H9 (cell line): ENCODE measurements around the gene ZNF296. TPM values are rescaled to one million over a fixed set of nuclear protein-coding genes. Genes with fewer than 3 reads are reported as not detected.

ENCODE experiments used
- DNase-seq: peaks from one replicate; pipeline ENCODE4 v3.0.0-alpha.2; 2017
- H2AFZ ChIP-seq: one replicate; pipeline ENCODE4 v1.6.1; 2013; ENCODE audit warnings: mild to moderate bottlenecking, low read length, control low read depth, moderate library complexity
- H2AK5ac ChIP-seq: 2 replicates; pipeline ENCODE4 v1.6.1; 2013; ENCODE audit warnings: low read length, control low read depth, mixed read lengths; ENCODE audit not compliant: insufficient read length
- H2BK120ac ChIP-seq: one replicate; pipeline ENCODE4 v1.6.1; 2013; ENCODE audit warnings: low read depth, mild to moderate bottlenecking, low read length, control low read depth, inconsistent platforms; ENCODE audit not compliant: poor library complexity, severe bottlenecking
- H2BK12ac ChIP-seq: 2 replicates; pipeline ENCODE4 v1.6.1; 2013; ENCODE audit warnings: low read length, control low read depth, mixed read lengths, low read depth; ENCODE audit not compliant: insufficient read length
- H2BK15ac ChIP-seq: 2 replicates; pipeline ENCODE4 v1.6.1; 2013; ENCODE audit warnings: low read depth, low read length, control low read depth
- H2BK20ac ChIP-seq: one replicate; pipeline ENCODE4 v1.6.1; 2013; ENCODE audit warnings: low read depth, mild to moderate bottlenecking, low read length, control low read depth, inconsistent platforms; ENCODE audit not compliant: poor library complexity, severe bottlenecking
- H2BK5ac ChIP-seq: 2 replicates; pipeline ENCODE4 v1.6.1; 2013; ENCODE audit warnings: low read length, control low read depth, mixed read lengths; ENCODE audit not compliant: insufficient read length
- H3K14ac ChIP-seq: 2 replicates; pipeline ENCODE4 v1.6.1; 2013; ENCODE audit warnings: low read length, control low read depth; ENCODE audit not compliant: insufficient read depth
- H3K18ac ChIP-seq: 2 replicates; pipeline ENCODE4 v1.6.1; 2013; ENCODE audit warnings: low read depth, mild to moderate bottlenecking, mixed read lengths, low read length, control low read depth; ENCODE audit not compliant: insufficient read length
- H3K23ac ChIP-seq: 2 replicates; pipeline ENCODE4 v1.6.1; 2013; ENCODE audit warnings: low read length, control low read depth, mixed read lengths, low read depth; ENCODE audit not compliant: insufficient read length
- H3K23me2 ChIP-seq: 2 replicates; pipeline ENCODE4 v1.6.1; 2013; ENCODE audit warnings: low read depth, mild to moderate bottlenecking, mixed read lengths, low read length, control low read depth; ENCODE audit not compliant: insufficient read length, poor library complexity, severe bottlenecking
- H3K27ac ChIP-seq: 2 replicates; pipeline ENCODE4 v1.5.1; 2013; ENCODE audit warnings: low read length, control low read depth, mixed read lengths, low read depth; ENCODE audit not compliant: insufficient read length
- H3K27me3 ChIP-seq: 2 replicates; pipeline ENCODE4 v1.6.1; 2013; ENCODE audit warnings: low read length, control low read depth, inconsistent platforms; ENCODE audit not compliant: insufficient read depth
- H3K4ac ChIP-seq: 2 replicates; pipeline ENCODE4 v1.6.1; 2013; ENCODE audit warnings: low read depth, mild to moderate bottlenecking, control low read depth, inconsistent platforms, low read length, moderate library complexity
- H3K4me1 ChIP-seq: 2 replicates; pipeline ENCODE4 v1.6.1; 2013; ENCODE audit warnings: low read length, control low read depth, inconsistent platforms; ENCODE audit not compliant: insufficient read depth
- H3K4me2 ChIP-seq: 2 replicates; pipeline ENCODE4 v1.6.1; 2013; ENCODE audit warnings: low read length, control low read depth, mixed read lengths; ENCODE audit not compliant: insufficient read length, insufficient read depth
- H3K56ac ChIP-seq: 2 replicates; pipeline ENCODE4 v1.6.1; 2013; ENCODE audit warnings: low read depth, mild to moderate bottlenecking, mixed read lengths, low read length, control low read depth; ENCODE audit not compliant: insufficient read length
- H3K79me1 ChIP-seq: 2 replicates; pipeline ENCODE4 v1.6.1; 2013; ENCODE audit warnings: low read depth, mild to moderate bottlenecking, moderate library complexity, low read length, control low read depth, inconsistent platforms; ENCODE audit not compliant: insufficient read depth, poor library complexity, severe bottlenecking
- H3K79me2 ChIP-seq: 2 replicates; pipeline ENCODE4 v1.6.1; 2013; ENCODE audit warnings: low read length, control low read depth, inconsistent platforms; ENCODE audit not compliant: insufficient read depth
- H3K9ac ChIP-seq: 2 replicates; pipeline ENCODE4 v1.6.1; 2013; ENCODE audit warnings: low read length, control low read depth, mixed read lengths; ENCODE audit not compliant: insufficient read length; ENCODE audit errors: extremely low read depth
- H3K9me3 ChIP-seq: one replicate; pipeline ENCODE4 v1.6.1; 2013; ENCODE audit warnings: low read depth, low read length, inconsistent platforms; ENCODE audit not compliant: control insufficient read depth
- H3T11ph ChIP-seq: one replicate; pipeline ENCODE4 v1.6.1; 2013; ENCODE audit warnings: mild to moderate bottlenecking, low read length, control low read depth, inconsistent platforms
- H4K20me1 ChIP-seq: one replicate; pipeline ENCODE4 v1.6.1; 2013; ENCODE audit not compliant: control insufficient read depth, insufficient read length, insufficient read depth
- H4K5ac ChIP-seq: 2 replicates; pipeline ENCODE4 v1.6.1; 2013; ENCODE audit warnings: low read depth, mild to moderate bottlenecking, mixed read lengths, low read length, control low read depth; ENCODE audit not compliant: insufficient read length
- H4K8ac ChIP-seq: replicated peaks from 2 replicates; pipeline ENCODE4 v1.6.1; 2013; ENCODE audit warnings: low read length, control low read depth, mixed read lengths, low read depth; ENCODE audit not compliant: insufficient read length
- H4K91ac ChIP-seq: 2 replicates; pipeline ENCODE4 v1.6.1; 2013; ENCODE audit warnings: low read depth, mild to moderate bottlenecking, moderate library complexity, mixed read lengths, low read length, control low read depth; ENCODE audit not compliant: insufficient read length
- H3K27ac Mint-ChIP-seq, 3 experiments: 2 replicates in 2 of 3; 3 replicates in 1 of 3; pipeline ENCODE4 v1.8.0; 2020 to 2021; ENCODE audit warnings: mixed read lengths in 3 of 3, mild to moderate bottlenecking in 1 of 3, moderate library complexity in 1 of 3
- H3K27me3 Mint-ChIP-seq: 2 replicates; pipeline ENCODE4 v1.8.0; 2021; ENCODE audit warnings: low read depth, mild to moderate bottlenecking, moderate library complexity, mixed read lengths
- H3K36me3 Mint-ChIP-seq, 3 experiments: 2 replicates in 2 of 3; 3 replicates in 1 of 3; pipeline ENCODE4 v1.8.0; 2020 to 2021; ENCODE audit warnings: low read depth in 3 of 3, mixed read lengths in 3 of 3; ENCODE audit not compliant: insufficient read depth in 1 of 3
- H3K4me1 Mint-ChIP-seq, 2 experiments: 2 replicates each; pipeline ENCODE4 v1.8.0; 2020; ENCODE audit warnings: mixed read lengths in 2 of 2
- H3K4me3 Mint-ChIP-seq, 2 experiments: 2 replicates in 1 of 2; 3 replicates in 1 of 2; pipeline ENCODE4 v1.8.0; 2020 to 2021; ENCODE audit warnings: mild to moderate bottlenecking in 2 of 2, mixed read lengths in 2 of 2, moderate library complexity in 1 of 2
- H3K9me3 Mint-ChIP-seq, 2 experiments: 2 replicates in 1 of 2; 3 replicates in 1 of 2; pipeline ENCODE4 v1.8.0; 2020; ENCODE audit warnings: mild to moderate bottlenecking in 2 of 2, mixed read lengths in 2 of 2, moderate library complexity in 1 of 2
- CTCF ChIP-seq: fragments of 200-600 bp; sonication (generic); conservative IDR thresholded peaks from 3 replicates; pipeline ENCODE4 v1.8.0; 2021; ENCODE audit warnings: antibody characterized with exemption, mild to moderate bottlenecking
- WGBS: extraction: QIAGEN DNeasy Blood & Tissue Kit; methylation state at CpG from one replicate; pipeline ENCODE4 v1.1.7; 2013; ENCODE audit warnings: missing lambda C conversion rate, low lambda C conversion rate, mixed read lengths; ENCODE audit not compliant: insufficient read length; ENCODE audit errors: extremely low coverage; 5-methylcytosine and 5-hydroxymethylcytosine counted together
- total RNA-seq: library from RNA; stranded (reverse); gene quantifications from 2 replicates; pipeline ENCODE4 v1.2.1, GENCODE V29; 2021

Gene ZNF296
- total RNA-seq, 1 experiment from 2014 or later: 14.8 TPM

GRCh38 chr19:45103156-45103507 is 26.9 kb upstream of the ZNF296 start:
- no peak overlapping the region for H3K27ac ChIP-seq
- Mint-ChIP-seq H3K4me3 (peak overlapping the region in 1 of 2 experiments; percentile 35; a peak in 1 of 5 replicates), H3K36me3 (peaks cover 0 to 6% (median 4%) of the 10 kb centered on the region in 3 experiments; a peak in 2 of 7 replicates), H3K9me3 (no peaks in the 10 kb centered on the region; a peak in 1 of 5 replicates), H3K4me1 (peaks cover 64 to 69% of the 10 kb centered on the region in 2 experiments), H3K27me3 (no peaks in the 10 kb centered on the region), H3K27ac (no peak overlapping the region)
- H4K20me1 ChIP-seq: no peaks in the 10 kb centered on the region
- H4K91ac ChIP-seq: no peak overlapping the region
- DNase-seq: no peak
- no peak overlapping the region for H3K18ac ChIP-seq
- no peaks in the 10 kb centered on the region for H3K23me2 ChIP-seq
- H2BK20ac ChIP-seq: no peak overlapping the region
- no peak overlapping the region for H4K8ac ChIP-seq
- H2BK5ac ChIP-seq: no peak overlapping the region
- no peak overlapping the region for H3T11ph ChIP-seq
- no peak overlapping the region for H3K56ac ChIP-seq
- no CpG with 5 or more reads among the region's 15 CpGs for WGBS
- no peak overlapping the region for H2AK5ac ChIP-seq
- no peak overlapping the region for H2AFZ ChIP-seq
- no peak overlapping the region for H3K9ac ChIP-seq
- no peaks in the 10 kb centered on the region for H3K27me3 ChIP-seq
- H2BK120ac ChIP-seq: no peak overlapping the region
- peaks cover 31% of the 10 kb centered on the region for H3K79me2 ChIP-seq
- no peaks in the 10 kb centered on the region for H3K79me1 ChIP-seq
- H3K4ac ChIP-seq: no peak overlapping the region
- no peak overlapping the region for H4K5ac ChIP-seq
- H3K14ac ChIP-seq: no peak overlapping the region
- no peaks in the 10 kb centered on the region; the same call in 1 of the 2 replicates for H3K4me1 ChIP-seq
- no peaks in the 10 kb centered on the region for H3K9me3 ChIP-seq
- no peak overlapping the region for H2BK15ac ChIP-seq
- TF ChIP-seq CTCF: no peak
- H3K4me2 ChIP-seq: no peak overlapping the region
- H3K23ac ChIP-seq: no peak overlapping the region
- H2BK12ac ChIP-seq: no peak overlapping the region
